Mononuclear cell (primary cell): Measurements from ENCODE around the gene SAMD13. TPM values are rescaled to one million over a fixed set of nuclear protein-coding genes. Genes with fewer than 3 reads are reported as not detected.
A peak's percentile ranks its signal among the peaks of the same experiment; 100 is the strongest.

ENCODE experiments used
- H3K27me3 ChIP-seq: 2 replicates; pipeline ENCODE4 v1.6.0; 2011; ENCODE audit warnings: low read length, control low read depth; ENCODE audit not compliant: insufficient read depth
- H3K4me1 ChIP-seq: 2 replicates; pipeline ENCODE4 v1.5.1; 2011; ENCODE audit warnings: mild to moderate bottlenecking, low read length, control low read depth; ENCODE audit not compliant: insufficient read depth
- H3K4me3 ChIP-seq: 2 replicates; pipeline ENCODE4 v1.5.1; 2011; ENCODE audit warnings: mild to moderate bottlenecking, low read length, moderate library complexity
- H3K9me3 ChIP-seq: 2 replicates; pipeline ENCODE4 v1.5.1; 2011; ENCODE audit warnings: low read depth, mild to moderate bottlenecking, control low read depth, low read length
- total RNA-seq: library from RNA; depleted of rRNA; stranded (reverse); fragments of >200 nt; gene quantifications from one replicate; pipeline ENCODE4 v1.2.3, GENCODE V29; 2012

The SAMD13 gene, protein sequence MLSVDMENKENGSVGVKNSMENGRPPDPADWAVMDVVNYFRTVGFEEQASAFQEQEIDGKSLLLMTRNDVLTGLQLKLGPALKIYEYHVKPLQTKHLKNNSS
- total RNA-seq: 0.31 TPM

- peaks cover 36% of the 10 kb centered on the region for H3K4me1 ChIP-seq
- no peaks in the 10 kb centered on the region for H3K27me3 ChIP-seq
- H3K9me3 ChIP-seq: no peaks in the 10 kb centered on the region
- H3K4me3 ChIP-seq: peak within 1 kb of the TSS; percentile 24
Measured at GRCh38 chr1:84301004-84301784, at the start of gene SAMD13. SAMD13 (plus strand) TSS chr1:84301708; CDS start chr1:84303235, 1,527 bp downstream.

DNA sequence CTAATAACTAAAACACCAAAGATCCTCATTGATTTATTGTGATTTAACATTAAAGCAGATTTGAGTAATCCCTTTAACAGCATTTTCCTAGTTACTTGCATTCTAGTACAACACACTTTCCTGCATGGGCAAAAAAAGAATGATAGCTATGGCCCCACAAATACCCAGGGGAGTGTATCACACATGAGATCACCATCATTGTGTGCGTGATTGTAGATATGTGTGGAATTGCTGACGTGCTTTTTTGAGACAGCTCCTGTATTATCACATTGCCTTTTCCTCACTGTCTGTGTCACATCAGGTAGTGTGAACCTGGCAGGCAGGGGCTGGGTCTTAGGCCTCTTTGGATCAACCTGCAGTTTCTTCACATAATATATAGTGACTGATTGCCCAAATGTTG is 48.5 kb upstream of the SAMD13 start:
- Histone ChIP-seq H3K4me3 (no peak overlapping the region), H3K4me1 (no peaks in the 10 kb centered on the region), H3K9me3 (no peaks in the 10 kb centered on the region), H3K27me3 (no peaks in the 10 kb centered on the region)

DNA sequence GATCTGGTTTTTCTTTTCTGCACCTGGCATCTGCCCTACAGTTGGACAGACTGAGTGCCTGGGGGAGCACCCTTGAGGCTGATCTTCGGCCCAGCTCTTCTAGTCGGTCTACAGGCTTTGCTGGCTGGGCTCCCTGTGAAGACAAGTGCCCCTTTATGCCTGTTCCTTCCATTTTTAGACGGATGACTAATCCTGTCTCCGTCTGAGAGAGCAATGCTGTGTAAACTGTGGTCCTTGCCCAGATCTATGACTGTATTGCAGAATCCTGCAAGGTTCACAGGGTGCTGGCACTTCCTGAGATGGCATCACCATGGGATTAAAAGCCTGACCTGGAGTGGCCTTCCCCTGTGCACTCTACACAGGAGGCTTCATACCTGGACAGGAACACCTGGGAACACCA is 47.6 kb upstream of the SAMD13 start:
- Histone ChIP-seq H3K27me3 (no peaks in the 10 kb centered on the region), H3K9me3 (no peaks in the 10 kb centered on the region), H3K4me1 (no peaks in the 10 kb centered on the region), H3K4me3 (no peak overlapping the region)

- no peak overlapping the region for H3K4me3 ChIP-seq
Measured at GRCh38 chr1:84254703-84255238, 46.7 kb upstream of the SAMD13 start.

GRCh38 chr1:84255582-84255981 is 45.9 kb upstream of the SAMD13 start:
- H3K4me1 ChIP-seq: no peaks in the 10 kb centered on the region
- H3K27me3 ChIP-seq: no peaks in the 10 kb centered on the region
- no peaks in the 10 kb centered on the region for H3K9me3 ChIP-seq
- no peak overlapping the region for H3K4me3 ChIP-seq

More at GRCh38 chr1:84254703-84255238, 46.7 kb upstream of the SAMD13 start:
- no peaks in the 10 kb centered on the region for H3K27me3 ChIP-seq
- H3K4me1 ChIP-seq: no peaks in the 10 kb centered on the region
- no peaks in the 10 kb centered on the region for H3K9me3 ChIP-seq

DNA sequence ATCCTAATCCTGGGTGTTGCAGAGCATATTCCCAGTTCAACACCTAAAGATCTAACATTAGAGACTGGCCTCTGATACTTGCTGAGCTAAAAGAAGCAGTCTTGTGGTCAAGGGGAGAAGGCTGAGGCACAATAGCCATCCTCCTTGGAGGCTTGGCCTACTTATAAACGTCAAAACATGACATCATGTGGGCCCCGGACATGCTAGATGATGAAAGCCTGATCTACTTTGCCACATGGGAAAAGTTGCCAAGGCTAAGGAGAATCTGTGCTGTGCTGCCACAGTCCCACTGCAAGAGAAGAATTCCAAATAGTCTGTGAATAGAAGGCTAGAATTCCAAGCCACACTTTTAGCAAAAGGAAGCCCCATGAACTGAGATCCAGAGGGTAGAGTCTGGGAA is 43.9 kb upstream of the SAMD13 start:
- H3K27me3 ChIP-seq: no peaks in the 10 kb centered on the region
- no peaks in the 10 kb centered on the region for H3K9me3 ChIP-seq
- H3K4me1 ChIP-seq: no peaks in the 10 kb centered on the region
- no peak overlapping the region for H3K4me3 ChIP-seq

- no peaks in the 10 kb centered on the region for H3K4me1 ChIP-seq
- H3K9me3 ChIP-seq: no peaks in the 10 kb centered on the region
- no peak overlapping the region for H3K4me3 ChIP-seq
- no peaks in the 10 kb centered on the region for H3K27me3 ChIP-seq
Measured at GRCh38 chr1:84259376-84259775, 42.1 kb upstream of the SAMD13 start.

- H3K4me1 ChIP-seq: no peaks in the 10 kb centered on the region
- no peaks in the 10 kb centered on the region for H3K27me3 ChIP-seq
- H3K4me3 ChIP-seq: no peak overlapping the region
- no peaks in the 10 kb centered on the region for H3K9me3 ChIP-seq
Measured at GRCh38 chr1:84259989-84260388, 41.5 kb upstream of the SAMD13 start.

- H3K27me3 ChIP-seq: no peaks in the 10 kb centered on the region
- no peak overlapping the region for H3K4me3 ChIP-seq
- H3K4me1 ChIP-seq: no peaks in the 10 kb centered on the region
- H3K9me3 ChIP-seq: no peaks in the 10 kb centered on the region
Measured at GRCh38 chr1:84260852-84261518, 40.5 kb upstream of the SAMD13 start.

DNA sequence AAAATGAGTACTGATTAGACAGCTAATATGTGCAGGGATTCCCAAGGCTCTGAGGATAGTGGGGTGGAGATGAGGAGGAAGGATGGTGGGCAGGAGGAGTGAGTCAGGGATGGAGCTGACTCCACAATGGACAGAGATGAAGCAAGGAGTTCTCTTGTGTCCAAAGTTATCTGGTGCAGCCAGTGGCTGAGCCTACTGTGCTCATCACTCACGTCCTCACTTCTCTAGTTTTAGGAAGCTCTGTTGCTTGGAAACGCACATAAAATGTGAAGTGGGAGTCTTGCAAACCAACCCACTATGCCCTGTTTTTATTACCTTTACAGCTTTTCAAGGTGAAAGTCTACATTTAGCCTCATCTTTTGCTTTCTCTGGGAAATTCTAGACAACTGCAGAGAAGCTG is 36.5 kb upstream of the SAMD13 start:
- Histone ChIP-seq H3K9me3 (no peaks in the 10 kb centered on the region), H3K4me1 (no peaks in the 10 kb centered on the region), H3K4me3 (no peak overlapping the region), H3K27me3 (no peaks in the 10 kb centered on the region)

DNA sequence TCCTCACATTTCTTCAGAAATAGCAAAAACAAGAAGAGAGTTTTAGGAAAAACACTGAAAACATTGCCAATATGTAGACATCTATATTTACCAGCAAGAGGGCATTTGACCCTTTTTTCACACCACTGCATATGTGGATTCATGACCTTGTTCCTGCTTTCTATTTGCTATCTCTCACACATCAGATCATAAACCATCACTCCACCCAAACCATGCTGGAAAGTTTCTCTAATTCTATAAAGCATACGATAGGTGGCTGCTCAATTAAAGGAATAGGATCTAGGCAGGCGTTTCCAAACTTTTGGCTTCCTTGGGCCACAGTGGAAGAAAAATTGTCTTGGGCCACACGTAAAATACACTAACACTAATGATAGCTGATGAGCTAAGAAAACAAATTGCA is 35.6 kb upstream of the SAMD13 start:
- Histone ChIP-seq H3K4me1 (no peaks in the 10 kb centered on the region), H3K9me3 (no peaks in the 10 kb centered on the region), H3K27me3 (no peaks in the 10 kb centered on the region), H3K4me3 (no peak overlapping the region)

DNA sequence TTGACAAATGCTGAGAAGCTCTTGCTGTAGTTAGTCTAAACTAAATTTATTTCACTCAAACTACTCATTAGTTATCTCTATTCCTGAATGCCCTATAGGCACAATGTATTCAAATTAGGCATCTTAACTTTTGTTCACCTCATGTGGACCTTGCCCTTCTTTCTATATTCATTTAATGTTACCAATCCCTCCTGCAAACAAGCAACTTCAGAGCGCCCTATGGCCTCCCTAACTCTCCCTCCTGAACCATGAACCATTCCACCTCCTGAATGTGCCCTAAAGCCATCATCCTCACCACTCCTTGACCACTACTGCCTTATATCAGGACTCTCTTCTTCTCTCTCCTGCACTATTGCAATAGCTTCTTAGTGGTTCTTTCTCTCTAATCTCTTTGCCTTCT is 34.8 kb upstream of the SAMD13 start:
- Histone ChIP-seq H3K4me1 (peaks cover 8% of the 10 kb centered on the region), H3K27me3 (no peaks in the 10 kb centered on the region), H3K9me3 (no peaks in the 10 kb centered on the region), H3K4me3 (no peak overlapping the region)

DNA sequence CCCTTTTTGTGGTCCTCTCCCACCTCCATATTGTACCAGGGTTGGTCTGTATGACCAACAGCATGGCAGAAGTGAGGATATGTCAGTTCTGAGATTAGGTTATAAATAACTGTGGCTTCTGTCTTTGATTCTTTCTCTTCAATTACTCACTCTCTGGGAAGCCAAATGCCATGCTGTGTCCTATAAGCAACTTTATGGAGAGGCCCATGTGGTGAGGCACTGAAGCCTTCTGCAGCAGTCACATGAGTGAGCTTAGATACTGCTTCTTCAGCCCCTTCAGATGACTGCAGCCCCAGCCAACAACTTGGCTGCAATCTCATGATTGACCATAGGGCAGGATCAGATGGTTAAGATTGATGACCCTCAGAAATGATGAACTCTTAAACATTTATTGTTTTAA is 34.0 kb upstream of the SAMD13 start:
- H3K4me3 ChIP-seq: no peak overlapping the region
- H3K4me1 ChIP-seq: peaks cover 14% of the 10 kb centered on the region
- no peaks in the 10 kb centered on the region for H3K27me3 ChIP-seq
- H3K9me3 ChIP-seq: no peaks in the 10 kb centered on the region

DNA sequence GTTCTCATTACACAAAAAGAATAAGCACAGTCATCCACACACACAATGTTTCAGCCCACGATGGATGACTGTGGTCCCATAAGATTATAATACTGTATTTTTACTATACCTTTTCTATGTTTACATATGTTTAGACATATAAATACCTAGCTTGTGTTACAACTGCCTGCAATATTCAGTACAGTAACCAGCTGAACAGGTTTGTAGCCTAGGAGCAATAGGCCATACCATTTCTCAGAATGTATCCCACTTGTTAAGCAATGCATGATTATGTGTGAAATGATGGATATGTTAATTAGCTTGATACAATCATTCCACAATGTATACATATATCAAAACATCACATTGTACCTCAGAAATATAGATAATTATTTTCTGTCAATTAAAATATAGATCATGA is 33.2 kb upstream of the SAMD13 start:
- peaks cover 15% of the 10 kb centered on the region for H3K4me1 ChIP-seq
- H3K4me3 ChIP-seq: no peak overlapping the region
- H3K9me3 ChIP-seq: no peaks in the 10 kb centered on the region
- no peaks in the 10 kb centered on the region for H3K27me3 ChIP-seq

- no peak overlapping the region for H3K4me3 ChIP-seq
Measured at GRCh38 chr1:84269306-84269705, 32.2 kb upstream of the SAMD13 start.

More at GRCh38 chr1:84269306-84269705, 32.2 kb upstream of the SAMD13 start:
- Histone ChIP-seq H3K9me3 (no peaks in the 10 kb centered on the region), H3K27me3 (no peaks in the 10 kb centered on the region), H3K4me1 (peaks cover 15% of the 10 kb centered on the region)
